Adrenal gland (tissue), 12 donors: ENCODE measurements around the gene OAS1. TPM values are rescaled to one million over a fixed set of nuclear protein-coding genes. Genes with fewer than 3 reads are reported as not detected.

Experiments
- DNase-seq, 7 donors: peaks; one replicate each; pipeline ENCODE4 v3.0.0-alpha.2; 2019 to 2020
- H3K27ac ChIP-seq, 5 donors: fragments of 200-600 bp; sonication (generic) in 4 of 5; 1 replicate in 3 of 5; 2 replicates in 2 of 5; pipeline versions ENCODE4 v1.5.1 to v1.8.0; 2016 to 2020; ENCODE audit warnings: mild to moderate bottlenecking in 1 of 5
- H3K27me3 ChIP-seq: fragments of 200-600 bp; 2 replicates; pipeline ENCODE4 v1.8.0; 2021
- H3K36me3 ChIP-seq, 2 donors: fragments of 200-600 bp; replicated peaks in 1 of 2; 1 replicate in 1 of 2; 2 replicates in 1 of 2; pipeline versions ENCODE4 v1.5.1 to v1.8.0; 2018 to 2022
- H3K4me1 ChIP-seq, 2 donors: fragments of 200-600 bp; replicated peaks in 1 of 2; 1 replicate in 1 of 2; 2 replicates in 1 of 2; pipeline versions ENCODE4 v1.5.1 to v1.8.0; 2018 to 2021
- H3K4me3 ChIP-seq, 4 donors: fragments of 200-600 bp; sonication (generic) in 3 of 4; one replicate each; pipeline ENCODE4 v1.5.1; 2016 to 2018
- H3K9me3 ChIP-seq, 3 donors: fragments of 200-600 bp; sonication (generic) in 1 of 3; replicated peaks in 1 of 3; 1 replicate in 2 of 3; 2 replicates in 1 of 3; pipeline versions ENCODE4 v1.5.1 to v1.8.0; 2016 to 2021
- POLR2A ChIP-seq, 2 donors: fragments of 450-650 bp; IDR thresholded peaks; one replicate each; pipeline ENCODE4 v1.6.1; 2017; ENCODE audit warnings: antibody characterized with exemption in 2 of 2, mild to moderate bottlenecking in 2 of 2, moderate library complexity in 1 of 2
- WGBS, 4 donors: extraction: QIAGEN DNeasy Blood & Tissue Kit in 2 of 4; methylation state at CpG; one replicate each; pipeline versions ENCODE4 v1.1.5 to v1.1.7; 2013 to 2017; 5-methylcytosine and 5-hydroxymethylcytosine counted together
- intact Hi-C, 2 donors: fragments of 100-400 bp; cut with DNase I; formaldehyde crosslinking; loops; one replicate each; pipeline versions ENCODE4 v1.14.1 to v1.15.0; 2022 to 2023
- polyA plus RNA-seq, 3 donors: library from polyadenylated mRNA; stranded (reverse); fragments of 200-250 nt in 2 of 3; fragments of 350-450 nt in 1 of 3; fragmentation: Illumina TruSeq in 1 of 3; extraction: RNeasy Lipid Tissue Mini Kit (QIAGEN cat#74804) in 1 of 3; gene quantifications; one replicate each; pipeline ENCODE4 v1.2.3, GENCODE V29; 2013 to 2014
- total RNA-seq, 9 donors: library from RNA; depleted of rRNA in 4 of 9; stranded (reverse); fragments of >200 nt in 4 of 9; fragments of 120-200 nt in 1 of 9; fragmentation: NEBNext Ultra II Directional in 1 of 9; extraction: Animal tissue kit (Norgen Biotek cat#: 25700) in 1 of 9; gene quantifications; one replicate each; pipeline versions ENCODE4 v1.1.0 to v1.2.4, GENCODE V29; 2013 to 2023
- TF ChIP-seq, protein P1 (sequence below), 6 experiments: fragments of 450-650 bp in 4 of 6; fragments of 200-600 bp in 2 of 6; sonication (generic) in 1 of 6; IDR thresholded peaks; 1 replicate in 5 of 6; 2 replicates in 1 of 6; pipeline versions ENCODE4 v1.5.1 to v1.8.0; 2016 to 2021; ENCODE audit warnings: antibody characterized with exemption in 6 of 6, mild to moderate bottlenecking in 2 of 6, moderate library complexity in 1 of 6
- donor health status: healthy with polysubstance abuse.
- donor health status: Bipolar disorder and iron deficiency.
- donor health status: DM: yes; HTN: yes; CAD: no.
- donor health status: DM: no; HTN: no; CAD: no.
- donor health status: DM: no; HTN: no; CAD: no.
- donor health status: DM: yes; HTN: yes; CAD: no.

The OAS1 gene
- total and polyA plus RNA-seq, 12 donors = 9.1 to 32.0 (median 18.3) TPM

DNA sequence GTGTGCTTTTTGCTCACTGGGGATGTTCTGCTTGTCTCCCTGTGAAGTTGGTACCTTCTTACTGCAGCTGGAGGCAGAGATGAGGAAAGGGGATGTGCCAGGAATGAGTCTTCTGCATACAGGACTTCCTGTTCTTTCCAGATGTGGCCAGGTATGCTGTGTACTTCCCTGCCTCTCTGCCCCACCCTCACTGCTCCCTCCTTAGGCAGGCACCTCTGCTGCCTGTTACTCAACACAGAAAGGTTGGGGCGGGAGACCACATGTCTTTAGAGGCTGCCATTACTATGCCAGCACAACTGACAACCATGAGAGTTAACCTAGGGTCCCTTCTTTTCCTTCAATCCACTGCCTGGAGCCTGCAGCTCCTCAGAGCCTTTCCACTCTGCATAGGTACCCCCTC lies 29.5 kb downstream of the OAS1 start:
- TF ChIP-seq, protein P1, sequence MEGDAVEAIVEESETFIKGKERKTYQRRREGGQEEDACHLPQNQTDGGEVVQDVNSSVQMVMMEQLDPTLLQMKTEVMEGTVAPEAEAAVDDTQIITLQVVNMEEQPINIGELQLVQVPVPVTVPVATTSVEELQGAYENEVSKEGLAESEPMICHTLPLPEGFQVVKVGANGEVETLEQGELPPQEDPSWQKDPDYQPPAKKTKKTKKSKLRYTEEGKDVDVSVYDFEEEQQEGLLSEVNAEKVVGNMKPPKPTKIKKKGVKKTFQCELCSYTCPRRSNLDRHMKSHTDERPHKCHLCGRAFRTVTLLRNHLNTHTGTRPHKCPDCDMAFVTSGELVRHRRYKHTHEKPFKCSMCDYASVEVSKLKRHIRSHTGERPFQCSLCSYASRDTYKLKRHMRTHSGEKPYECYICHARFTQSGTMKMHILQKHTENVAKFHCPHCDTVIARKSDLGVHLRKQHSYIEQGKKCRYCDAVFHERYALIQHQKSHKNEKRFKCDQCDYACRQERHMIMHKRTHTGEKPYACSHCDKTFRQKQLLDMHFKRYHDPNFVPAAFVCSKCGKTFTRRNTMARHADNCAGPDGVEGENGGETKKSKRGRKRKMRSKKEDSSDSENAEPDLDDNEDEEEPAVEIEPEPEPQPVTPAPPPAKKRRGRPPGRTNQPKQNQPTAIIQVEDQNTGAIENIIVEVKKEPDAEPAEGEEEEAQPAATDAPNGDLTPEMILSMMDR (IDR thresholded peaks at IDR 0.05) = no peak
- TF ChIP-seq POLR2A (IDR thresholded peaks at IDR 0.05) = no peak
- DNase-seq = no peak
- Histone ChIP-seq H3K9me3 (no peaks in the 10 kb centered on the region), H3K36me3 (no peaks in the 10 kb centered on the region), H3K4me1 (peaks cover 0 to 8% of the 10 kb centered on the region in 2 donors), H3K4me3 (no peak overlapping the region), H3K27me3 (no peaks in the 10 kb centered on the region), H3K27ac (no peak overlapping the region)
- WGBS, 4 donors = 78 to 100% (median 89%) methylated on average over 1 of the region's 1 CpG
- intact Hi-C loops = no loop called here

DNA sequence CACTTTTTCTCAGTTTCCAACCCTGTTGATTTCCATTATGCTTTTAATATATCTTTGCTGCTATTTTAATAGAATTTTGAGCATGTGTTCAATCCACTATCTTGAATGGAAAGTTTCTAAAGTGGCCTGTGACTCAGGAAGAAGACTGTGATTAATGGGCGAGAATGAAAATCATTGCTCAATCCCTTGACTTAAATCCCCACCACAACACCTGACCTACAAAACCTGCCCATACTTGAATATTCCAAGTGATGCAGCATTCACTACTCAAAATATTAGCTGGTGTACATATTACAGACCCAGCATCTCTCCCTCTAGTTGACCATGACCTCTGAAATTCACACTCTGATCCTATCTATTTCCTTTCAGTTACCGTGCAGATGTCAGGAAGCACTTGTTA lies 30.2 kb downstream of the OAS1 start:
- intact Hi-C loops = no loop called here
- Histone ChIP-seq H3K27me3 (no peaks in the 10 kb centered on the region), H3K36me3 (no peaks in the 10 kb centered on the region), H3K4me1 (peaks cover 0 to 8% of the 10 kb centered on the region in 2 donors), H3K4me3 (no peak overlapping the region), H3K27ac (peak overlapping the region in 1 of 5 donors; percentile 87), H3K9me3 (no peaks in the 10 kb centered on the region)
- DNase-seq = no peak
- 40 to 46% (median 42%) methylated on average over 2 of the region's 2 CpGs for WGBS, 4 donors
- no peak for TF ChIP-seq POLR2A (IDR thresholded peaks at IDR 0.05)
- TF ChIP-seq, protein P1 (IDR thresholded peaks at IDR 0.05) = no peak

DNA sequence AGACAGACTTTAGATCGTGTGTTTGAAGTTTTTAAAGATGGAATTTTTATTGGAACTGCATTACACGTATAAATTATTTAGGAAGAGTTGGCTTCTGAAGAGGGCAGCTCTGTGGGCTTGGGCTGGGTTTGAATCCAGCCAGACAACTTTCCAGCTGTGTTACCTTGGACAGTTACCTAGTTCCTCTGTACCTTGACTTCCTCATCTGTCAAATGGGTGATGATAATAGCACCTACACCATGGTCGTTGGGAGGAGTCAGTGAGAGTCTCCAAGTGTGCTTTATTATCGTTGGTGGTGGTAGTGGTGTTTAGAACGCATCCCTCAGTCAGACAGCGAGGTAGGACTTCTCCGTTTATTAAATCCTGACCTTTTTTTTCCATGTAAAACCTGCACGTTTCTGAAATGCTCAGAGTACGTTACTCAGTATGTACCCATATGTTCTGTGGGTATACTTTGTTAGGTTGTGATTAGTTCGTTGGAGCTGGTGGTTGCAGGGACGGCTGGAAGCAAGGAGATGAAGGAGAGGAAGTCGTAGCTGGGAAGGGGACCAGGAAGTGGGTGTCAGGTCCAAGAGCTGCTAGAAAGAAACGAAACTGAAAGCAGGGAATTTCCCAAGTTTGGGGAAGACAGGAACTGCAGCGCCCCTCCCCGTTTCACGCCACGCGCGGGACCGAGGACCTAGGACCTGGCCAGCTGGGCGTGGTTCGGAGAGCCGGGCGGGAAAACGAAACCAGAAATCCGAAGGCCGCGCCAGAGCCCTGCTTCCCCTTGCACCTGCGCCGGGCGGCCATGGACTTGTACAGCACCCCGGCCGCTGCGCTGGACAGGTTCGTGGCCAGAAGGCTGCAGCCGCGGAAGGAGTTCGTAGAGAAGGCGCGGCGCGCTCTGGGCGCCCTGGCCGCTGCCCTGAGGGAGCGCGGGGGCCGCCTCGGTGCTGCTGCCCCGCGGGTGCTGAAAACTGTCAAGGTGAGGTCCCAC lies 31.3 kb downstream of the OAS1 start, which contains the start of gene OAS3:
TSS of gene OAS3 (plus strand) at position 734 of the 979 bp plus-strand sequence. CDS start at position 791, 57 bp downstream.
- intact Hi-C loops = no loop called here
- Histone ChIP-seq H3K36me3 (no peaks in the 10 kb centered on the region), H3K27me3 (no peaks in the 10 kb centered on the region), H3K9me3 (no peaks in the 10 kb centered on the region), H3K4me1 (peaks cover 0 to 8% of the 10 kb centered on the region in 2 donors), H3K27ac (peak within 1 kb of the TSS in 4 of 5 donors; percentile 51 to 87 (median 66)), H3K4me3 (peak within 1 kb of the TSS; percentile 22 to 94 (median 59))
- whole genome bisulfite sequencing, 4 donors = 6 to 11% (median 8%) methylated on average over 32 to 50 of the region's 50 CpGs
- DNase-seq = peak; percentile 80 to 93 (median 90)
- TF ChIP-seq, protein P1 (IDR thresholded peaks at IDR 0.05) = no peak
- TF ChIP-seq POLR2A (IDR thresholded peaks at IDR 0.05) = no peak

GRCh38 chr12:112938751-112939150 lies 32.0 kb downstream of the OAS1 start:
- TF ChIP-seq POLR2A (IDR thresholded peaks at IDR 0.05) = no peak
- TF ChIP-seq, protein P1 (IDR thresholded peaks at IDR 0.05) = no peak
- intact Hi-C loops = no loop called here
- Histone ChIP-seq H3K27ac (peak overlapping the region in 4 of 5 donors; percentile 51 to 87 (median 66)), H3K36me3 (no peaks in the 10 kb centered on the region), H3K27me3 (no peaks in the 10 kb centered on the region), H3K4me3 (peak overlapping the region; percentile 22 to 94 (median 59)), H3K4me1 (peaks cover 0 to 8% of the 10 kb centered on the region in 2 donors), H3K9me3 (no peaks in the 10 kb centered on the region)
- WGBS, 4 donors = 13 to 15% (median 15%) methylated on average over 11 of the region's 11 CpGs
- DNase-seq = no peak
